ENCODE measurements around the gene SMC2.

GRCh38 chr9:104073098-104073769 is 20.9 kb upstream of the SMC2 start:
- TF ChIP-seq, protein P1, sequence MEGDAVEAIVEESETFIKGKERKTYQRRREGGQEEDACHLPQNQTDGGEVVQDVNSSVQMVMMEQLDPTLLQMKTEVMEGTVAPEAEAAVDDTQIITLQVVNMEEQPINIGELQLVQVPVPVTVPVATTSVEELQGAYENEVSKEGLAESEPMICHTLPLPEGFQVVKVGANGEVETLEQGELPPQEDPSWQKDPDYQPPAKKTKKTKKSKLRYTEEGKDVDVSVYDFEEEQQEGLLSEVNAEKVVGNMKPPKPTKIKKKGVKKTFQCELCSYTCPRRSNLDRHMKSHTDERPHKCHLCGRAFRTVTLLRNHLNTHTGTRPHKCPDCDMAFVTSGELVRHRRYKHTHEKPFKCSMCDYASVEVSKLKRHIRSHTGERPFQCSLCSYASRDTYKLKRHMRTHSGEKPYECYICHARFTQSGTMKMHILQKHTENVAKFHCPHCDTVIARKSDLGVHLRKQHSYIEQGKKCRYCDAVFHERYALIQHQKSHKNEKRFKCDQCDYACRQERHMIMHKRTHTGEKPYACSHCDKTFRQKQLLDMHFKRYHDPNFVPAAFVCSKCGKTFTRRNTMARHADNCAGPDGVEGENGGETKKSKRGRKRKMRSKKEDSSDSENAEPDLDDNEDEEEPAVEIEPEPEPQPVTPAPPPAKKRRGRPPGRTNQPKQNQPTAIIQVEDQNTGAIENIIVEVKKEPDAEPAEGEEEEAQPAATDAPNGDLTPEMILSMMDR (IDR thresholded peaks at IDR 0.05) = no peak
- no peak for TF ChIP-seq POLR2A (IDR thresholded peaks at IDR 0.05)

Data from heart left ventricle (tissue), 13 donors.